ENCODE results near the gene WFDC10B.

The WFDC10B gene

GRCh38 chr20:45745015-45745414, 40.2 kb upstream of the WFDC10B start:
- Histone ChIP-seq H2AFZ (ENCODE audit: low read length) (no peak overlapping the region), H3K79me2 (ENCODE audit: insufficient read depth, low read length) (no peaks in the 10 kb centered on the region), H3K4me1 (ENCODE audit: insufficient read depth, low read length, severe bottlenecking) (no peaks in the 10 kb centered on the region), H3K4me3 (ENCODE audit: low read depth, low read length, poor library complexity, severe bottlenecking) (no peak overlapping the region), H3K27me3 (ENCODE audit: insufficient read depth, low read length) (no peaks in the 10 kb centered on the region), H4K20me1 (ENCODE audit: insufficient read depth, low read length) (no peaks in the 10 kb centered on the region), H3K36me3 (ENCODE audit: insufficient read depth, low read length) (no peaks in the 10 kb centered on the region), H3K4me2 (ENCODE audit: low read length) (no peak overlapping the region), H3K9me3 (ENCODE audit: low read length) (no peaks in the 10 kb centered on the region), H3K27ac (ENCODE audit: low read depth, low read length, poor library complexity, severe bottlenecking) (no peak overlapping the region), H3K9ac (ENCODE audit: low read length) (no peak overlapping the region), H3F3A (ENCODE audit: insufficient read depth, low read length) (no peaks in the 10 kb centered on the region), H3K9me2 (ENCODE audit: low read depth, low read length) (no peaks in the 10 kb centered on the region)
- no peak for TF ChIP-seq CTCF (IDR thresholded peaks at IDR 0.05; ENCODE audit: low read length)

GRCh38 chr20:45742596-45742995, 37.8 kb upstream of the WFDC10B start:
- H3K4me1 ChIP-seq (ENCODE audit: insufficient read depth, low read length, severe bottlenecking) = no peaks in the 10 kb centered on the region
- H3K9ac ChIP-seq (ENCODE audit: low read length) = no peak overlapping the region
- TF ChIP-seq CTCF (IDR thresholded peaks at IDR 0.05; ENCODE audit: low read length) (no peak), EZH2 (IDR thresholded peaks at IDR 0.05; ENCODE audit: borderline replicate concordance, low read length) (no peak)
- no peaks in the 10 kb centered on the region for H3K9me3 ChIP-seq (ENCODE audit: low read length)
- no peaks in the 10 kb centered on the region for H3K9me2 ChIP-seq (ENCODE audit: low read depth, low read length)
- H3K27ac ChIP-seq (ENCODE audit: low read depth, low read length, poor library complexity, severe bottlenecking) = no peak overlapping the region
- H3K36me3 ChIP-seq (ENCODE audit: insufficient read depth, low read length) = no peaks in the 10 kb centered on the region
- H4K20me1 ChIP-seq (ENCODE audit: insufficient read depth, low read length) = no peaks in the 10 kb centered on the region
- H3K79me2 ChIP-seq (ENCODE audit: insufficient read depth, low read length) = no peaks in the 10 kb centered on the region
- H3K27me3 ChIP-seq (ENCODE audit: insufficient read depth, low read length) = no peaks in the 10 kb centered on the region
- no peak overlapping the region for H3K4me3 ChIP-seq (ENCODE audit: low read depth, low read length, poor library complexity, severe bottlenecking)
- H3K4me2 ChIP-seq (ENCODE audit: low read length) = no peak overlapping the region
- no peak overlapping the region for H2AFZ ChIP-seq (ENCODE audit: low read length)
- no peaks in the 10 kb centered on the region for H3F3A ChIP-seq (ENCODE audit: insufficient read depth, low read length)

GRCh38 chr20:45735988-45736387, 31.2 kb upstream of the WFDC10B start:
- Histone ChIP-seq H3K27me3 (ENCODE audit: insufficient read depth, low read length) (no peaks in the 10 kb centered on the region), H3K4me3 (ENCODE audit: low read depth, low read length, poor library complexity, severe bottlenecking) (no peak overlapping the region), H4K20me1 (ENCODE audit: insufficient read depth, low read length) (no peaks in the 10 kb centered on the region), H3K4me1 (ENCODE audit: insufficient read depth, low read length, severe bottlenecking) (no peaks in the 10 kb centered on the region), H3K9me3 (ENCODE audit: low read length) (0 out of 2 replicates have a peak, but pooled peaks cover 2% of the 10 kb centered on the region), H3K9me2 (ENCODE audit: low read depth, low read length) (no peaks in the 10 kb centered on the region), H3K36me3 (ENCODE audit: insufficient read depth, low read length) (no peaks in the 10 kb centered on the region), H3K79me2 (ENCODE audit: insufficient read depth, low read length) (no peaks in the 10 kb centered on the region), H3K4me2 (ENCODE audit: low read length) (no peak overlapping the region), H3K27ac (ENCODE audit: low read depth, low read length, poor library complexity, severe bottlenecking) (no peak overlapping the region), H3F3A (ENCODE audit: insufficient read depth, low read length) (no peaks in the 10 kb centered on the region), H2AFZ (ENCODE audit: low read length) (no peak overlapping the region), H3K9ac (ENCODE audit: low read length) (no peak overlapping the region)
- TF ChIP-seq CTCF (IDR thresholded peaks at IDR 0.05; ENCODE audit: low read length) (no peak), EZH2 (IDR thresholded peaks at IDR 0.05; ENCODE audit: borderline replicate concordance, low read length) (no peak)

All from OCI-LY1 (cell line).